Measurements from ENCODE around the gene PCDHB6.
"Not testable (repeated sequence)": the region's sequence is repeated elsewhere in the genome, so short reads cannot be mapped to it uniquely, and the experiment has no call there.

Gene PCDHB6

DNA sequence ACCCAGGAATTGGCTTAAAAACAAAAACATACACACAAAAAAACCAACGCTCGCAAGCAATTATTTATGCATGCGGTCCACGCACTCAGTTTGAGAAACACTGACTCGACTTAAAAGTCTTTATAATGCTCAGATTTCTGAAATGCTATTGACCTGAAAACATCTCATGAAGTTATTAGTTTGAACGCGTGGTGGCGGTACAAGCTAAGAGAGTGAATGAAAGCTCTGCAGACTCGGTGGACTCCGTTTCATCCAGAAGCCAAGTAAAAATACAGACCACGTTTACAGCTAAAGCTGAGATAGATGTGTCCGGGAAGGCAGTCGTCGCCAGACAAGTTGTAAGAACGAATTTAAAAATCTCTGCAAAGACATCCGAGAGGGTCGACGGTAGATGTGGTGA, at the start of gene PCDHB6:
Gene PCDHB6 (plus strand): TSS at position 246 of the 400 bp plus-strand sequence. CDS start 201 bp downstream, outside the sequence.
- DNase-seq, result no peak

DNA sequence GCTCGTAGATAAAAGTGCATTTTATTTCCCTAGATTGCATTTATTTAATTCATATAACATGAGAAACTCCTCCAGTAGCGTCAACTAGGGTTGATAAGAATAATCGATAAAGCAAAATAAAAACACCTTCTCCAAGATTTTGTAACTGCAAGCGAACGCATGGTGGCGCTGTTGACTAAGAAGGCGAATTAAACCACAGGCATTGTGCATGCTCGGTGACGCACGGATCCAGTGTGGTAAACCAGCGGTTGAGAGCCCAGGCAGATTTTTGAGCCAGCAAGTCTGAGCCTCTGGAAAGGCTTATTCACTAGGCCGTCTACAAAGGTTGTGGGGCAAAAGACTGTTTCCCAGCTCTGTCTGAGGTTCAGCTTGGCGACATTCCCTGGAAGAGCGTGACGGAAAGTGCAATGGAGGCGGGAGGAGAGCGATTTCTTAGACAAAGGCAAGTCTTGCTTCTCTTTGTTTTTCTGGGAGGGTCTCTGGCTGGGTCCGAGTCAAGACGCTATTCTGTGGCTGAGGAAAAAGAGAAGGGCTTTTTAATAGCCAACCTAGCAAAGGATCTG, 49.5 kb upstream of the PCDHB6 start, which contains the start of gene PCDHB3:
Gene PCDHB3 (plus strand): TSS at position 231 of the 563 bp plus-strand sequence. CDS start 177 bp downstream, at position 408.
- DNase-seq, result no peak

DNA sequence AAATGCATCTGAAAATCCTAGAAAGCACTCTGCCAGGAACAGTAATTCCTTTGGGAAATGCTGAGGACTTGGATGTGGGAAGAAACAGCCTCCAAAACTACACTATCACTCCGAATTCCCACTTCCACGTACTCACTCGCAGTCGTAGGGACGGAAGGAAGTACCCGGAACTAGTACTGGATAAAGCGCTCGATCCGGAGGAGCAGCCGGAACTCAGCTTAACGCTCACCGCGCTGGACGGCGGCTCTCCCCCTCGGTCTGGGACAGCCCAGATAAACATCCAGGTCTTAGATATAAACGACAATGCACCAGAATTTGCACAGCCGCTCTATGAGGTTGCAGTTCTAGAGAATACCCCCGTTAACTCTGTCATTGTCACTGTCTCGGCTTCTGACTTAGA, 48.8 kb upstream of the PCDHB6 start:
- no peak for DNase-seq

DNA sequence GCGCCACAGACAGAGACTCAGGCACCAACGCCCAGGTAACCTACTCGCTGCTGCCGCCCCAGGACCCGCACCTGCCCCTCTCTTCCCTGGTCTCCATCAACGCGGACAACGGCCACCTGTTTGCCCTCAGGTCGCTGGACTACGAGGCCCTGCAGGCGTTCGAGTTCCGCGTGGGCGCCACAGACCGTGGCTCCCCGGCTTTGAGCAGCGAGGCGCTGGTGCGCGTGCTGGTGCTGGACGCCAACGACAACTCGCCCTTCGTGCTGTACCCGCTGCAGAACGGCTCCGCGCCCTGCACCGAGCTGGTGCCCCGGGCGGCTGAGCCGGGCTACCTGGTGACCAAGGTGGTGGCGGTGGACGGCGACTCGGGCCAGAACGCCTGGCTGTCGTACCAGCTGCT, 47.8 kb upstream of the PCDHB6 start:
- not testable (repeated sequence) for DNase-seq

DNA sequence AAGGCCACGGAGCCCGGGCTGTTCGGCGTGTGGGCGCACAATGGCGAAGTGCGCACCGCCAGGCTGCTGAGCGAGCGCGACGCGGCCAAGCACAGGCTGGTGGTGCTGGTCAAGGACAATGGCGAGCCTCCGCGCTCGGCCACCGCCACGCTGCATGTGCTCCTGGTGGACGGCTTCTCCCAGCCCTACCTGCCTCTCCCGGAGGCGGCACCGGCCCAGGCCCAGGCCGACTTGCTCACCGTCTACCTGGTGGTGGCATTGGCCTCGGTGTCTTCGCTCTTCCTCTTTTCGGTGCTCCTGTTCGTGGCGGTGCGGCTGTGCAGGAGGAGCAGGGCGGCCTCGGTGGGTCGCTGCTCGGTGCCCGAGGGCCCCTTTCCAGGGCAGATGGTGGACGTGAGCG, 47.4 kb upstream of the PCDHB6 start:
- not testable (repeated sequence) for DNase-seq

DNA sequence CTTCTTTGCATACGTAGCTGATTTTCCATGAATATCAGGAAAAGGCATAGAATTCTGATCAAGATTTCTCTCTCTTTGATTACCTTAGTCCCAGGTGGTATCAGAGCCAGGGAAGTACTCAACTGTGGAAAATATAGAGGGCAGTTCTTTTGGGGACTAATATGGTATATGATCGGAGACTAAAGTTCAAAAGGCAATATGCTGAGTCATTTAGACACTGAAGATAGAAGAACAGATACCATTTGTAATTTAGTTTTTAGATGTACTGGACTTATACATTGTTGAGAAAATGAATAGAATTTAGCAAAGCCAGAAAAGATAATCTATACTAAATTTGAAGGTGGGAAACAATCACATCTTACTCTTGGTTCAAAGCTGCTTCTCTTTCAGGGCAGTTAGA, 44.5 kb upstream of the PCDHB6 start:
- DNase-seq, result no peak

DNA sequence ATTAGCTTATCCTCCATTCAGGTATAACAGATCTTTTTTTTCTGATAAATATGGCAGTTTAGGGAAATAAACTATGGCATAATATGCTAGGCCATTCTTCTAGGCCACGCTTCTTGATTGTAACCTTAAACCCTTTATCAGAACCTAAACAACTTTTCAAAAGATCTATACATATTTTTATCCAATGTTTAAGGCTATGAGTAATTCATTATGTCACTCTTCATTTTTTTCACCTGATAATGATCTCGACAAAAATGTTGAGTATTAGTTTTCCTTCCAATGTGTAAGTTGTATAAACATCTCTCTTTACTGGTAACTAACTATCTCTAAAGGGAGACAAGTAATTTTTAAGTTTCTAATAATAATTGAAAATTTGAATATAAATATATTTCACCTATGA, 30.6 kb upstream of the PCDHB6 start:
- DNase-seq, result no peak

DNA sequence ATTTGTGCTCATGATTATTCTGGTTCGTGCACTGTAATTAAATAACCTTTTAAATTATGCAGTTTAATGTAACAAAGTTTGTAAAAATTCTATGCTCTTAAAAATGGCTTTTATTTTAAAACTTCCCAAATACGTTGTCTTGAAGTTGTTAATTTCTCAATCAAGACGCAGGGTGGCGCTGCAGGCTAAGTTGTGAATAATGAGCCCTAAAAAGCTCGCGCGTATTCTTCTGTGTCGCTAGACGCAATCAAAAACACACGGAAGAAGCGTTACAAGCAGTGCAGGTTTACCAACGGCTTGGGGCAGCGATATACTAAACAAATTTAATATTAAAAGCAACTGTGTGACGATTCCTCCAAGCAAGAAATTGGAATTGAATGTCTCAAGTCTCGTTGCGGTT, 28.3 kb upstream of the PCDHB6 start, which contains the start of gene PCDHB4:
Gene PCDHB4 (plus strand): TSS at position 256 of the 400 bp plus-strand sequence. CDS start 181 bp downstream, outside the sequence.
- DNase-seq, result peak; percentile 47 to 60

DNA sequence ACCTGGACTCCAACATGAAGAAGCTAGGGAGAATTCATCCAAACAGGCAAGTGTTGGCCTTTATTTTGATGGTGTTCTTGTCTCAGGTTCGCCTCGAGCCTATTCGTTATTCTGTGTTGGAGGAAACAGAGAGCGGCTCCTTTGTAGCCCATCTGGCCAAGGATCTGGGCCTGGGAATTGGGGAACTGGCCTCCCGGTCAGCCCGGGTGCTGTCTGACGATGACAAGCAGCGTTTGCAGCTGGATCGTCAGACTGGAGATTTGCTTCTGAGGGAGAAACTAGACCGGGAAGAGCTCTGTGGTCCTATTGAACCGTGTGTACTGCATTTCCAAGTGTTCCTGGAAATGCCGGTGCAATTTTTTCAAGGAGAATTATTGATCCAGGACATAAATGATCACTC, 27.9 kb upstream of the PCDHB6 start:
- no peak for DNase-seq

DNA sequence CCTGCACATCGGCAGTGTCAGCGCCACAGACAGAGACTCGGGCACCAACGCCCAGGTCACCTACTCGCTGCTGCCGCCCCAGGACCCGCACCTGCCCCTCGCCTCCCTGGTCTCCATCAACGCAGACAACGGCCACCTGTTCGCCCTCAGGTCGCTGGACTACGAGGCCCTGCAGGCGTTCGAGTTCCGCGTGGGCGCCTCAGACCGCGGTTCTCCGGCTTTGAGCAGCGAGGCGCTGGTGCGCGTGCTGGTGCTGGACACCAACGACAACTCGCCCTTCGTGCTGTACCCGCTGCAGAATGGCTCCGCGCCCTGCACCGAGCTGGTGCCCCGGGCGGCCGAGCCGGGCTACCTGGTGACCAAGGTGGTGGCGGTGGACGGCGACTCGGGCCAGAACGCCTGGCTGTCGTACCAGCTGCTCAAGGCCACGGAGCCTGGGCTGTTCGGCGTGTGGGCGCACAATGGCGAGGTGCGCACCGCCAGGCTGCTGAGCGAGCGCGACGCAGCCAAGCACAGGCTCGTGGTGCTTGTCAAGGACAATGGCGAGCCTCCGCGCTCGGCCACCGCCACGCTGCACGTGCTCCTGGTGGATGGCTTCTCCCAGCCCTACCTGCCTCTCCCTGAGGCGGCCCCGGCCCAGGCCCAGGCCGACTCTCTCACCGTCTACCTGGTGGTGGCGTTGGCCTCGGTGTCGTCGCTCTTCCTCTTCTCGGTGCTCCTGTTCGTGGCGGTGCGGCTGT, 26.3 kb upstream of the PCDHB6 start:
- DNase-seq, result not testable (repeated sequence)

DNA sequence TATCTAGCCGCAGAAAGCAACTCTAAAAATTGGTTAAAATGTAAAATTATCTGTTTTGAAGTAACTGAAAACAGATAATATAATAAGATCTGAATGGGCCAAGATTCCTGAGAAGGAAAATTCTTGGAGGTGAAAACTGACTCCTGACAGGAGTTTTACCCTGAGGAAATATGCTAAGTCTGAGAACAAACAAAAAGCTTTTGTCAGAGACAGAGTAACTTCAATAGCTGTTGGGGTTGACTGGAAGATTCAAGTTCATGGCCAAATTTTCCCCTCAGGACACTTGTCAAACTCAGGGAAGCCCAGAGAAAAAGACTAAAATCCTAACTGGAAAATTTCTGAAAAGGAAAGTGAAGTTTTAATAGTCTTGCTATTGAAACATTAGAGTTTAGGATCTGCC, 22.6 kb upstream of the PCDHB6 start:
- DNase-seq, result no peak

DNA sequence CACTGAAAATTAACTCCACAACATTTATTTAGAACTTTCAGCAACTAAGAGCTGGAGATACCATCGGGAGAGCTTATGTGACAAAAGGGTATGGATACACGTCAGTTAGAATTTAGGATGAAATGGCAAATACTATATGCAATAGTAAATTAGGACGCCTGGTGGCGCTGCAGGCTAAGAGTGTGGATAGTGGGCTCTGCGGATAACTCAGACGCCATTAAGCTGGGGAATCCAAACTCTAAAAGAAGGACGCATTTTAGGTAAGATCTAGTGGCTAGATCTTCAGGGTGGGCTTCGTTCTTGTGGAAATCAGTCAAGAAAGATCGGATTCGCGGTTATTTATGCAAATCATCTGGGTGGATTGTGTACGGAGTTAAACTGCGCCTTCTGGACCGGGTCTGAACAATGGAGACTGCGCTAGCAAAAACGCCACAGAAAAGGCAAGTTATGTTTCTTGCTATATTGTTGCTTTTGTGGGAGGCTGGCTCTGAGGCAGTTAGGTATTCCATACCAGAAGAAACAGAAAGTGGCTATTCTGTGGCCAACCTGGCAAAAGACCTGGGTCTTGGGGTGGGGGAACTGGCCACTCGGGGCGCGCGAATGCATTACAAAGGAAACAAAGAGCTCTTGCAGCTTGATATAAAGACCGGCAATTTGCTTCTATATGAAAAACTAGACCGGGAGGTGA, 14.7 kb upstream of the PCDHB6 start, which contains the start of gene PCDHB5:
Gene PCDHB5 (plus strand): TSS at position 177 of the 688 bp plus-strand sequence. CDS start 229 bp downstream, at position 406.
- DNase-seq, result no peak

DNA sequence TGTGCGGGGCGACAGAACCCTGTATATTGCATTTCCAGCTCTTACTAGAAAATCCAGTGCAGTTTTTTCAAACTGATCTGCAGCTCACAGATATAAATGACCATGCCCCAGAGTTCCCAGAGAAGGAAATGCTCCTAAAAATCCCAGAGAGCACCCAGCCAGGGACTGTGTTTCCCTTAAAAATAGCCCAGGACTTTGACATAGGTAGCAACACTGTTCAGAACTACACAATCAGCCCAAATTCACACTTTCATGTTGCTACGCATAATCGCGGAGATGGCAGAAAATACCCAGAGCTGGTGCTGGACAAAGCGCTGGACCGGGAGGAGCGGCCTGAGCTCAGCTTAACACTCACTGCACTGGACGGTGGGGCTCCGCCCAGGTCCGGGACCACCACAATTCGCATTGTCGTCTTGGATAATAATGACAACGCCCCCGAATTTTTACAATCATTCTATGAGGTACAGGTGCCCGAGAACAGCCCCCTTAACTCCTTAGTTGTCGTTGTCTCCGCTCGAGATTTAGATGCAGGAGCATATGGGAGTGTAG, 14.1 kb upstream of the PCDHB6 start:
- no peak for DNase-seq

DNA sequence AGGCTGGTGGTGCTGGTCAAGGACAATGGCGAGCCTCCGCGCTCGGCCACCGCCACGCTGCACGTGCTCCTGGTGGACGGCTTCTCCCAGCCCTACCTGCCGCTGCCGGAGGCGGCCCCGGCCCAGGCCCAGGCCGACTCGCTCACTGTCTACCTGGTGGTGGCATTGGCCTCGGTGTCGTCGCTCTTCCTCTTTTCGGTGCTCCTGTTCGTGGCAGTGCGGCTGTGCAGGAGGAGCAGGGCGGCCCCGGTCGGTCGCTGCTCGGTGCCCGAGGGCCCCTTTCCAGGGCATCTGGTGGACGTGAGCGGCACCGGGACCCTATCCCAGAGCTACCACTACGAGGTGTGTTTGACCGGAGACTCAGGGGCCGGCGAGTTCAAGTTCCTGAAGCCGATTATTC, 12.5 kb upstream of the PCDHB6 start:
- DNase-seq, result not testable (repeated sequence)

DNA sequence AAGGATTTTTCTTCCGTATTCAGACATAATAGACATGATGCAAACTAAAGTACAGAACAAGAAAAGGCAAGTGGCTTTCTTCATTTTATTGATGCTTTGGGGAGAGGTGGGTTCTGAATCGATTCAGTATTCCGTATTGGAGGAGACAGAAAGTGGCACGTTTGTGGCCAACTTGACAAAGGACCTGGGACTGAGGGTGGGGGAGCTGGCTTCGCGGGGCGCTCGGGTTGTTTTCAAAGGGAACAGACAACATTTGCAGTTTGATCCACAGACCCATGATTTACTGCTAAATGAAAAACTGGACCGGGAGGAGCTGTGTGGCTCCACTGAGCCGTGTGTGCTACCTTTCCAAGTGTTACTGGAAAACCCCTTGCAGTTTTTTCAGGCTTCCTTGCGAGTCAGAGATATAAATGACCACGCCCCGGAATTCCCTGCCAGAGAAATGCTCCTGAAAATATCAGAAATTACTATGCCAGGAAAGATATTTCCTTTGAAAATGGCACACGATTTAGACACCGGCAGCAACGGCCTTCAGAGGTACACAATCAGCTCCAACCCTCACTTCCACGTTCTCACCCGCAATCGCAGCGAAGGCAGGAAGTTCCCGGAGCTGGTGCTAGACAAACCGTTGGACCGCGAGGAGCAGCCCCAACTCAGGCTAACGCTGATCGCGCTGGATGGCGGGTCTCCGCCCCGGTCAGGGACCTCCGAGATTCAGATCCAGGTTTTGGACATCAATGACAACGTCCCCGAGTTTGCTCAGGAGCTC, 551 bp downstream of the PCDHB6 start:
- no peak for DNase-seq

DNA sequence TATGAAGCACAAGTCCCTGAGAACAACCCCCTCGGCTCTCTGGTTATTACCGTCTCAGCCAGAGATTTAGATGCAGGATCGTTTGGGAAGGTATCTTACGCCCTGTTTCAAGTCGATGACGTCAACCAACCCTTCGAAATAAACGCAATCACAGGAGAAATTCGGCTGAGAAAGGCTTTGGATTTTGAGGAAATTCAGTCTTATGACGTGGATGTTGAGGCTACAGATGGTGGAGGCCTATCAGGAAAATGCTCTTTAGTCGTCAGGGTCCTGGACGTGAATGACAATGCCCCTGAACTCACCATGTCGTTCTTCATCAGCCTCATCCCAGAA, 1.1 kb downstream of the PCDHB6 start:
- DNase-seq, result no peak

DNA sequence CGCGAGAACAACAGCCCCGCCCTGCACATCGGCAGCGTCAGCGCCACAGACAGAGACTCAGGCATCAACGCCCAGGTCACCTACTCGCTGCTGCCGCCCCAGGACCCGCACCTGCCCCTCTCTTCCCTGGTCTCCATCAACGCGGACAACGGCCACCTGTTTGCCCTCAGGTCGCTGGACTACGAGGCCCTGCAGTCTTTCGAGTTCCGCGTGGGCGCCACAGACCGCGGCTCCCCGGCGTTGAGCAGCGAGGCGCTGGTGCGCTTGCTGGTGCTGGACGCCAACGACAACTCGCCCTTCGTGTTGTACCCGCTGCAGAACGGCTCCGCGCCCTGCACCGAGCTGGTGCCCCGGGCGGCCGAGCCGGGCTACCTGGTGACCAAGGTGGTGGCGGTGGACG, 1.8 kb downstream of the PCDHB6 start:
- DNase-seq, result not testable (repeated sequence)

DNA sequence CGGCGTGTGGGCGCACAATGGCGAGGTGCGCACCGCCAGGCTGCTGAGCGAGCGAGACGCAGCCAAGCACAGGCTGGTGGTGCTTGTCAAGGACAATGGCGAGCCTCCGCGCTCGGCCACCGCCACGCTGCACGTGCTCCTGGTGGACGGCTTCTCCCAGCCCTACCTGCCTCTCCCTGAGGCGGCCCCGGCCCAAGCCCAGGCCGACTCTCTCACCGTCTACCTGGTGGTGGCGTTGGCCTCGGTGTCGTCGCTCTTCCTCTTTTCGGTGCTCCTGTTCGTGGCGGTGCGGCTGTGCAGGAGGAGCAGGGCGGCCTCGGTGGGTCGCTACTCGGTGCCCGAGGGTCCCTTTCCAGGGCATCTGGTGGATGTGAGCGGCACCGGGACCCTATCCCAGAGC, 2.2 kb downstream of the PCDHB6 start:
- DNase-seq, result not testable (repeated sequence)

DNA sequence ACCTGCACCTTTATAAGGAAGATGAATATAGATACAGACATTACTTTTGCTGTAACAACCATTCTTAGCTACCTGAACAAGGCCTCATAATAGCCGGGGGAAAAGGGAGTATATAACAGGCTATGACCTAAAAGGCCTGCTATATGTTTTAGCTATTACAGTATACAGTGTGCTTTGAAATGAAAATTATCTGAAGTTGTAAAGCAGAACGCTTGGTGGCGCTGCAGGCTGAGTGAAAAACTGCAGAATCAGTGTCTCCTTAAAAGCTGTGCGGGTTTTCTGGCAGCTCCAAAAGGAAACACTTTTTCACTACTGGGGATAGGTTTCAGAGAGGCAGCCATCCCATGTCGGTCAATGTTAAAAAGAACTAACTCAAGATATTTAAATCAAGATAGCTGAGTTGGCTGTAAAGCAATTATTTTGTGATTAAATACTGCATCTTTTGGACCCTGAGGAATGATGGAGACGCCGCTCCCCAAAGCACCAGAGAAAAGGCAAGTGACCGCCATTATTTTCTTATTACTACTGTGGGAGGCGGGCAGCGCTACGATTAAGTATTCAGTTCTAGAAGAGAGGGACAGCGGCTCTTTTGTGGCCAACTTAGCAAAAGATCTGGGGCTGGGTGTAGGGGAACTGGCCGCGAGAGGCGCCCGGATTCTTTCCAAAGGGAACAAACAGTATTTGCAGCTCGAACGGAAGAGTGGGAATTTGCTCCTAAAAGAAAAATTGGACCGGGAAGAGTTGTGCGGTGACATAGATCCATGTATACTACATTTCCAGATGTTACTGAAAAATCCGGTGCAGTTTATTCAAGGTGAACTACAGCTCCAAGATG, 5.9 kb downstream of the PCDHB6 start:
- DNase-seq, result peak in 1 of 2 experiments; percentile 12

DNA sequence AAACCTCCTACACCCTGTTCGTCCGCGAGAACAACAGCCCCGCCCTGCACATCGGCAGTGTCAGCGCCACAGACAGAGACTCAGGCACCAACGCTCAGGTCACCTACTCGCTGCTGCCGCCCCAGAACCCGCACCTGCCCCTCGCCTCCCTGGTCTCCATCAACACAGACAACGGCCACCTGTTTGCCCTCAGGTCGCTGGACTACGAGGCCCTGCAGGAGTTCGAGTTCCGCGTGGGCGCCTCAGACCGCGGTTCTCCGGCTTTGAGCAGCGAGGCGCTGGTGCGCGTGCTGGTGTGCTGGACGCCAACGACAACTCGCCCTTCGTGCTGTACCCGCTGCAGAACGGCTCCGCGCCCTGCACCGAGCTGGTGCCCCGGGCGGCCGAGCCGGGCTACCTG, 7.5 kb downstream of the PCDHB6 start:
- DNase-seq, result not testable (repeated sequence)

DNA sequence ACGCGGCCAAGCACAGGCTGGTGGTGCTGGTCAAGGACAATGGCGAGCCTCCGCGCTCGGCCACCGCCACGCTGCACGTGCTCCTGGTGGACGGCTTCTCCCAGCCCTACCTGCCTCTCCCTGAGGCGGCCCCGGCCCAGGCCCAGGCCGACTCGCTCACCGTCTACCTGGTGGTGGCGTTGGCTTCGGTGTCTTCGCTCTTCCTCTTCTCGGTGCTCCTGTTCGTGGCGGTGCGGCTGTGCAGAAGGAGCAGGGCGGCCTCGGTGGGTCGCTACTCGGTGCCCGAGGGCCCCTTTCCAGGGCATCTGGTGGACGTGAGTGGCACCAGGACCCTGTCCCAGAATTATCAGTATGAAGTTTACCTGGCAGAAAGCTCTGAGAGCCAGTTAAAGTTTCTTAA, 8.0 kb downstream of the PCDHB6 start:
- not testable (repeated sequence) for DNase-seq

Measured in NCI-H2081 (cell line).